WI38 (cell line): ENCODE data around the gene GLUD1.
A peak's percentile ranks its signal among the peaks of the same experiment; 100 is the strongest.

Experiments
- H3K4me3 ChIP-seq: 2 replicates; pipeline ENCODE4 v1.5.1; 2011; ENCODE audit warnings: low read depth, mild to moderate bottlenecking, control low read depth, low read length
- CTCF ChIP-seq: IDR thresholded peaks from 2 replicates; pipeline ENCODE4 v1.5.1; 2012; ENCODE audit warnings: low read depth, mild to moderate bottlenecking, control low read depth, low read length

The GLUD1 gene

GRCh38 chr10:87101996-87102395 lies 7.4 kb upstream of the GLUD1 start:
- no peak overlapping the region for H3K4me3 ChIP-seq
- no peak for TF ChIP-seq CTCF

- H3K4me3 ChIP-seq: peak overlapping the region; percentile 54
- no peak for TF ChIP-seq CTCF
Observed at GRCh38 chr10:87095236-87095945, 748 bp upstream of the GLUD1 start.

- peak overlapping the region; percentile 87 for H3K4me3 ChIP-seq
- TF ChIP-seq CTCF: no peak
Observed at GRCh38 chr10:87093632-87094372, 841 bp downstream of the GLUD1 start.

- TF ChIP-seq CTCF: no peak
- peak overlapping the region; percentile 87 for H3K4me3 ChIP-seq
Observed at GRCh38 chr10:87092861-87093631, 1.6 kb downstream of the GLUD1 start.

GRCh38 chr10:87092376-87092860 lies 2.2 kb downstream of the GLUD1 start:
- TF ChIP-seq CTCF: no peak
- peak overlapping the region; percentile 87 for H3K4me3 ChIP-seq

- no peak for TF ChIP-seq CTCF
- H3K4me3 ChIP-seq: no peak overlapping the region
Observed at GRCh38 chr10:87090779-87091178, 3.9 kb downstream of the GLUD1 start.
